ENCODE results near the gene LSAMP. TPM values are rescaled to one million over a fixed set of nuclear protein-coding genes. Genes with fewer than 3 reads are reported as not detected.

LSAMP gene
- total RNA-seq, 2 donors from 2014 or later, result 1.1 to 5.9 TPM

DNA sequence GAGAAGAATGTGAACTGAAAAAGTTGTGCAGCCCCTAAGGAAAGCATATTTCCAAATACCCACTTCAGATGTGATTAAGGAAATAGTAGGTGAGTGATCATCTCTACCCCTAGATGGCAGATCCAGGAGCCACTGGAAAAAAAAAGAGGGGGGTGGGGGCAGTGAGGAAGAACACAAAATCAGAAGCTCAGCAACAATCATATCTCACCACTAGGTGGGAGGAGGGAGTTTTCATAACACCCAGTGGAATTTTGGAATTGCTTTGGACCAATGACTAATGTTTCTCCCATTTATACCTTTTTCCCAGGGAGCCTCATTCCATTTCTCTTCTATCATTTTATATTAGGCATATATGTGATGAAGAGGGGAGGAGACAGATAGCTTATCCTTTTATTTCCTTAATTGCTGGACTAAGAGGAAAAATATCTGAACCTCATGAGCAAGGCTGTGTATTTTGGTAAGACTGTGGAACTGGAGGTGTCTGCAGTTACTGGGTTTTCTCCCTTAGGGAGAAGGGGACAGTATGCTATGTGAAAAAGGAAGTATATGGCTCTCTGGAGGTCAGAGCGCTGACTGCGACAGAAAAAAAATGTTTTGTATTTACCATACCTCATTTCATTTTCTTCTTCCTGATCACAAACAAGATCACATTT lies 458.6 kb downstream of the LSAMP start:
- TF ChIP-seq, protein P1, sequence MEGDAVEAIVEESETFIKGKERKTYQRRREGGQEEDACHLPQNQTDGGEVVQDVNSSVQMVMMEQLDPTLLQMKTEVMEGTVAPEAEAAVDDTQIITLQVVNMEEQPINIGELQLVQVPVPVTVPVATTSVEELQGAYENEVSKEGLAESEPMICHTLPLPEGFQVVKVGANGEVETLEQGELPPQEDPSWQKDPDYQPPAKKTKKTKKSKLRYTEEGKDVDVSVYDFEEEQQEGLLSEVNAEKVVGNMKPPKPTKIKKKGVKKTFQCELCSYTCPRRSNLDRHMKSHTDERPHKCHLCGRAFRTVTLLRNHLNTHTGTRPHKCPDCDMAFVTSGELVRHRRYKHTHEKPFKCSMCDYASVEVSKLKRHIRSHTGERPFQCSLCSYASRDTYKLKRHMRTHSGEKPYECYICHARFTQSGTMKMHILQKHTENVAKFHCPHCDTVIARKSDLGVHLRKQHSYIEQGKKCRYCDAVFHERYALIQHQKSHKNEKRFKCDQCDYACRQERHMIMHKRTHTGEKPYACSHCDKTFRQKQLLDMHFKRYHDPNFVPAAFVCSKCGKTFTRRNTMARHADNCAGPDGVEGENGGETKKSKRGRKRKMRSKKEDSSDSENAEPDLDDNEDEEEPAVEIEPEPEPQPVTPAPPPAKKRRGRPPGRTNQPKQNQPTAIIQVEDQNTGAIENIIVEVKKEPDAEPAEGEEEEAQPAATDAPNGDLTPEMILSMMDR (IDR thresholded peaks at IDR 0.05), result no peak
- DNase-seq, result no peak
- H3K27me3 ChIP-seq, result no peaks in the 10 kb centered on the region
- no peaks in the 10 kb centered on the region for H3K9me3 ChIP-seq
- no peak overlapping the region for H3K27ac ChIP-seq
- no peaks in the 10 kb centered on the region for H3K4me1 ChIP-seq
- H3K36me3 ChIP-seq, result no peaks in the 10 kb centered on the region
- H3K9ac ChIP-seq (ENCODE audit: low read depth in 2 of 2, low read length in 2 of 2), result no peak overlapping the region
- intact Hi-C loops (cut with DNase I), result no loop called here
- H3K4me3 ChIP-seq, result no peak overlapping the region

DNA sequence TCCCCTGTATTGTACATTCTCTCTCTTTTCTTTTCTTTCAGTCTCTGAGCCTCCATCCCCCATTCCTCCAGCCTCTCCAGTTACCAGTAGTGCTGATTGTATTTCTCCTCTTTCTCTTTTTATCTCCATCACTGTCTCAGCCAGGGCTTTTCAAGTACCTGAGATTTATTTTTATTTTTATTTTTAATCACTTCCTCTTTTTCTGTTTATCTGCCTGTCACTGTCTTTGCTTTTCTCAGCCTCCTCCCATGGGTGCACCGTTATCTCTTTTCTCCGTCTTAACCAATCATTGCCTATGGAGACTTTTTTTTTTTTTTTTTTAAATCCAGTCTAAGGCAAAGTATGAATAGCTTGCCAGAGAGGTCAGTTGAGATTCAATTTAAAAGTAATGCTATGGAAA lies 462.7 kb downstream of the LSAMP start:
- Histone ChIP-seq H3K9ac (ENCODE audit: low read depth in 2 of 2, low read length in 2 of 2) (no peak overlapping the region), H3K4me3 (no peak overlapping the region), H3K27me3 (no peaks in the 10 kb centered on the region), H3K36me3 (no peaks in the 10 kb centered on the region), H3K9me3 (no peaks in the 10 kb centered on the region), H3K27ac (no peak overlapping the region), H3K4me1 (no peaks in the 10 kb centered on the region)
- TF ChIP-seq, protein P1 (IDR thresholded peaks at IDR 0.05), result no peak
- intact Hi-C loops (cut with DNase I), result no loop called here
- DNase-seq, result no peak

DNA sequence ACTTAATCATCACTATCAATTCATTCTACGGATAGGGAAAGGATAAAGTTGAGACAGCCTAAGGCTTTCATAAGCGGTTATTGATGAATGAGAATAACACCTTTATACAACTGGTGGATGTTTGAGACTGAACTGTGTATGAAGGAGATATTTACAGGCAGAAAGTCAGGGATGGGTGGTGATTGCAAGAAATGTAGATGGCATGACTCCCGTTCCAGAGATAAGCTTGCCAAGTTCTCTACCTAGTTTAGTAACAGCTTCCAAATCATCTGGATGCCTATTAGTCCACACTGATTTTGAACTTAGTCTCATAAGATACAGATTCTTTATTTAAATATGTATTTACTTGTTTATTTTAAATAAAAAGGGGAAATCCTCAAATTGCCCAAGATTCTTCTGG lies 463.2 kb downstream of the LSAMP start:
- Histone ChIP-seq H3K4me1 (no peaks in the 10 kb centered on the region), H3K9me3 (no peaks in the 10 kb centered on the region), H3K27ac (no peak overlapping the region), H3K36me3 (no peaks in the 10 kb centered on the region), H3K27me3 (no peaks in the 10 kb centered on the region), H3K4me3 (no peak overlapping the region), H3K9ac (ENCODE audit: low read depth in 2 of 2, low read length in 2 of 2) (no peak overlapping the region)
- no peak for DNase-seq
- intact Hi-C loops (cut with DNase I), result no loop called here
- TF ChIP-seq, protein P1 (IDR thresholded peaks at IDR 0.05), result no peak

DNA sequence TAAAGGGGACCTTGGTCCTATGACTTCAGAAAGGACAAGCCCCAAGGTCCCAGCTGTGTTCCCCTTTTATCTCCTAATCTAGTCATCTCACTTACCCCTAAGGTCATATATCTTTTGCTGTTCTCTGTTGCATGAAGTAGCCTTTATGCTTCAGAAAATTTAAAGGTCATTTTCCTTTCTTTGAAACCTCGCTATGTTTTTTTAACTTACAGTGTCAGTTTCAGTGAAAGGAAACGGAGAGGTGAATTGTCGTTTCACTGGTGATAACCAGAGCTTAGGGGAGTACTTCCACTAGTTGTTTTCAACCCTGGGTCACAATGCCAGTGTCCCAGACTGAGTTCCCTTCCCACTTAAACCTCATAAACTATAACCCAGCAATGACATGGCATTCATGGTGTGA lies 464.6 kb downstream of the LSAMP start:
- H3K9ac ChIP-seq (ENCODE audit: low read depth in 2 of 2, low read length in 2 of 2), result no peak overlapping the region
- intact Hi-C loops (cut with DNase I), result no loop called here
- TF ChIP-seq, protein P1 (IDR thresholded peaks at IDR 0.05), result no peak
- DNase-seq, result no peak
- H3K27me3 ChIP-seq, result no peaks in the 10 kb centered on the region
- no peaks in the 10 kb centered on the region for H3K4me1 ChIP-seq
- H3K36me3 ChIP-seq, result no peaks in the 10 kb centered on the region
- no peak overlapping the region for H3K4me3 ChIP-seq
- no peaks in the 10 kb centered on the region for H3K9me3 ChIP-seq
- no peak overlapping the region for H3K27ac ChIP-seq

DNA sequence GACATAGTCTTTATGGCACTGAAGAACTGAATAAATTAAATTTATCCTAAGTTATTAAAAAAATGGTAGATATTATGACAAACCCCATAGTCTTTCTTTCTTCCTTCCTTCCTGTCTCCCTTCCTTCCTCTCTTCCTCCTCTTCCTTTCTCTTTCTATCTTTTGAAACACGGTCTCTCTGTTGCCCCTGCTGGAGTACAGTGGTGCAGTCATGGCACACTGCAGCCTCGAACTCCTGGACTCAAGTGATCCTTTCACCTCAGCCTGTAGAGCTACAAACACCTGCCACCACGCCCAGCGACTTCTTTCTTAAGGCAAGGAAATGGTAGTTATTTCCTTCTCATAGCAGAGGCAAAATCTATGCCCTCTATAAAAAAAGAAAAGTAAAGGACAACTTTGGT lies 467.4 kb downstream of the LSAMP start:
- Histone ChIP-seq H3K9me3 (no peaks in the 10 kb centered on the region), H3K27ac (no peak overlapping the region), H3K4me3 (no peak overlapping the region), H3K36me3 (no peaks in the 10 kb centered on the region), H3K9ac (ENCODE audit: low read depth in 2 of 2, low read length in 2 of 2) (no peak overlapping the region), H3K4me1 (no peaks in the 10 kb centered on the region), H3K27me3 (no peaks in the 10 kb centered on the region)
- DNase-seq, result no peak
- TF ChIP-seq, protein P1 (IDR thresholded peaks at IDR 0.05), result no peak
- intact Hi-C loops (cut with DNase I), result no loop called here

All from colonic mucosa (tissue), 4 donors.